ENCODE data around the gene KAT7.

KAT7 gene

DNA sequence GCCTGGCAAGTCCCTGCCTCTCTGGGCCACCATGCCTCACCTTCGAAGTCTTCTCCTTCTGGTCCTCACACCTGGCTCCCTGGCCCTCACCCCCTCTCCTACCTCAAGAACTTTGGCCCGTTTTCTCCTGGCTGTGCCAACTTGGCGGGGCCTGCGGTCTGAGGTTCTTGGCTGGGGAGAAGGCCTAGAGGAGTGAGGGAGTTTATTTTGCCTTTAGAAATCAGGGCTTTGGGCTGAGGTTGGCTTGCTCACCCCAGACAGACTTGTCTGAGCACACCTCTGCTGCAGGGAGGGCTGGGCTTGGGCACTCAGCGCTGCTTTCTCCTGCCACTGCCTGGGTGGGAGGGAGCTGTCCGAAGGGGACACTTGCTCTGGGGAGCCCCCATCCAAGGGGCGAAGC lies 82.7 kb downstream of the KAT7 start:
- no peaks in the 10 kb centered on the region for H3K36me3 ChIP-seq (ENCODE audit: insufficient read depth, low read length)
- no peak overlapping the region for H3K4me3 ChIP-seq
- H3K9me3 ChIP-seq (ENCODE audit: low read depth, low read length) = no peaks in the 10 kb centered on the region
- H3K9ac ChIP-seq (ENCODE audit: insufficient read length) = no peak overlapping the region
- no peak for TF ChIP-seq EZH2 (IDR thresholded peaks at IDR 0.05)
- no peak for TF ChIP-seq POLR2AphosphoS5 (IDR thresholded peaks at IDR 0.05; ENCODE audit: borderline replicate concordance, low read depth, low read length)
- TF ChIP-seq FOXP2 (optimal IDR thresholded peaks at IDR 0.05; ENCODE audit: control extremely low read depth, extremely low read length, insufficient read depth) = no peak
- no peak for DNase-seq (ENCODE audit: low read depth, low spot score)
- no peak overlapping the region for H3K27ac ChIP-seq

DNA sequence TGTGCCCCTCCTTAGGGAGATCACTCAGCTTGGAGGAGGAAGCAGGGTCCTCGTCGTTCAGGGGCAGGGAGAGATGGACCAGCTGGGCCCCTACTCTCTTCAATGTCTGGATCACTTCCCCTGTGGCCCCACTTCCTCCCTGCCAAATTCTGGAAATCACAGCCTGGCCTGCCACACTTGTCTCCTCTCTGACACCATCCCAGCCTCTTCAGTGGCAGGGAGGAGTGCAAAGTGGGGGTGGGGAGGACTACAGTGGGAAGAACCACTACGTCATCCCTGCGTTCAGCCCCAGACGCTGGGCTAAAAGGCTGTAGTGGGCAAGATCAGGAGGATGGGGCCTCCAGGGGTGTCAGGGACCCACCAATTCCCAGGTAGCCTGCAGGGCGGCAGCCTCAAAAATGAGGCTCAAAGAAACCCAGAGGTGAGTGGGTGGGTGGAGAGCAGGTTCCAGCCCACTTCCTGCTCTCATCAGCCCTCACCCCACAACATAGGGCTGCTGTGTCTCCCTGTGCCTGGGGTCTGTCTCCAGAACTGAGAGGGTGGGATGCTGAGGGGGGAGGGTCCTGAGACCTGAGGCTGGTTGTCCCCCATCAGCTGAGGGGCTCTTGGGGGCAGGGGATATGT lies 84.4 kb downstream of the KAT7 start:
- TF ChIP-seq EZH2 (IDR thresholded peaks at IDR 0.05) (no peak), POLR2AphosphoS5 (IDR thresholded peaks at IDR 0.05; ENCODE audit: borderline replicate concordance, low read depth, low read length) (no peak)
- no peak for DNase-seq (ENCODE audit: low read depth, low spot score)
- no peaks in the 10 kb centered on the region for H3K9me3 ChIP-seq (ENCODE audit: low read depth, low read length)
- H3K4me3 ChIP-seq = no peak overlapping the region
- no peak overlapping the region for H3K27ac ChIP-seq
- H3K9ac ChIP-seq (ENCODE audit: insufficient read length) = no peak overlapping the region
- H3K36me3 ChIP-seq (ENCODE audit: insufficient read depth, low read length) = no peaks in the 10 kb centered on the region

DNA sequence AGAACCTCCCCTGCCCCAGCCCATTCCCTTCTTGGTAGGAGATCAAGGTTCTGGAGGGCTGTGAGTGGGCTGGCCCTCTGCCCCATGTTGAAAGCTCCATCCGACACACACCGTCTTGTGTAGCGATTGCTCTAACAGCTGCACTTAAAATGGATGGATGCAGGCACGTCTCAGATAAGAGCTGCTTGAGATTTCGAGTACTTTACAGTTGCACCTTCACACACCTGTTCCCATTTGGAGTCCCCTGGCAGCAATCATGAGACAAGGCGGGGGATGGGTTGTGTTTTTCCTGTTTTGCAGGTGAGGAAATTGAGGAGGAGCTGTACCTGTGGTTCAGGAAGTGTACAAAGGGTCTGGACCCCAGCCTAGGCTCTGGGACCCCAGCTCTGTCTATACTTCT lies 85.0 kb downstream of the KAT7 start:
- DNase-seq (ENCODE audit: low read depth, low spot score) = no peak
- TF ChIP-seq FOXP2 (optimal IDR thresholded peaks at IDR 0.05; ENCODE audit: control extremely low read depth, extremely low read length, insufficient read depth) (no peak), POLR2AphosphoS5 (IDR thresholded peaks at IDR 0.05; ENCODE audit: borderline replicate concordance, low read depth, low read length) (no peak), EZH2 (IDR thresholded peaks at IDR 0.05) (no peak)
- H3K36me3 ChIP-seq (ENCODE audit: insufficient read depth, low read length) = no peaks in the 10 kb centered on the region
- H3K9me3 ChIP-seq (ENCODE audit: low read depth, low read length) = no peaks in the 10 kb centered on the region
- no peak overlapping the region for H3K9ac ChIP-seq (ENCODE audit: insufficient read length)
- H3K4me3 ChIP-seq = no peak overlapping the region
- no peak overlapping the region for H3K27ac ChIP-seq

DNA sequence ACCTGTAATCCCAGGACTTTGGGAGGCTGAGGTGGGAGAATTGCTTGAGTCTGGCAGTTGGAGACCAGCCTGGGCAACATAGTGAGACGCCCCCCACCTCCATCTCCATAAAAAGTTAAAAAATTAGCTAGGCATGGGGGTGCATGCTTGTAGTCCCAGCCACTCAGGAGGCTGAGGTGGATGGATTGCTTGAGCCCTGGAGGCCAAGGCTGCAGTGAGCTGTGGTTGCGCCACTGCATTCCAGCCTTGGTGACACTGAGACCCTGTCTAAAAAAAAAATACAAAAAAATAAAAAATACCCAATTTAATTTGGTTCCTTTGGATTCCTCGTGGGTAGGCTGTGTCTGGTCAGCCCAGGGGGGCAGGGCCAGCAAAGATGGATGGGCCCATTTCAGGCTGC lies 85.4 kb downstream of the KAT7 start:
- no peak for TF ChIP-seq FOXP2 (optimal IDR thresholded peaks at IDR 0.05; ENCODE audit: control extremely low read depth, extremely low read length, insufficient read depth)
- no peak for TF ChIP-seq POLR2AphosphoS5 (IDR thresholded peaks at IDR 0.05; ENCODE audit: borderline replicate concordance, low read depth, low read length)
- TF ChIP-seq EZH2 (IDR thresholded peaks at IDR 0.05) = no peak
- no peak for DNase-seq (ENCODE audit: low read depth, low spot score)
- Histone ChIP-seq H3K27ac (no peak overlapping the region), H3K9ac (ENCODE audit: insufficient read length) (no peak overlapping the region), H3K9me3 (ENCODE audit: low read depth, low read length) (no peaks in the 10 kb centered on the region), H3K4me3 (no peak overlapping the region), H3K36me3 (ENCODE audit: insufficient read depth, low read length) (no peaks in the 10 kb centered on the region)

DNA sequence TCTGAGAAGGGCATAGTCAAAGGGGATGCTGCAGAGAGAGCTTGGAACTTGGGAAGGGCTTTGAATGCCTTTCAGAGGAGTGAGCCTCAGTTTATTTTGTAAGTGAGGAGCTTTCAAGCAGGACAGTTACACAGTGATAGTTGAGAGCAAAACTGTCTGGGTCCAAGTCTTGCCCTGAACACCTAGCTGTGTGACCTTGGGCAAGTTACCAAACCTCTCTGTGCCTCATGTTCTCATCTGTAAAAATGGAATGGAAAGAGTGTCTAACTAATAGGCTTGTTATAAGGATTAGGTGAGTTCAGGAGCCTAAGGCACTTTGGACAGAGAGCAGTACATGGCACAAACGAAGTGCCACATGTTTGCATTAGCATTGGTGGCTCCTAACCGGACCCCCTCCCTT lies 86.4 kb downstream of the KAT7 start:
- H3K27ac ChIP-seq = no peak overlapping the region
- DNase-seq (ENCODE audit: low read depth, low spot score) = no peak

DNA sequence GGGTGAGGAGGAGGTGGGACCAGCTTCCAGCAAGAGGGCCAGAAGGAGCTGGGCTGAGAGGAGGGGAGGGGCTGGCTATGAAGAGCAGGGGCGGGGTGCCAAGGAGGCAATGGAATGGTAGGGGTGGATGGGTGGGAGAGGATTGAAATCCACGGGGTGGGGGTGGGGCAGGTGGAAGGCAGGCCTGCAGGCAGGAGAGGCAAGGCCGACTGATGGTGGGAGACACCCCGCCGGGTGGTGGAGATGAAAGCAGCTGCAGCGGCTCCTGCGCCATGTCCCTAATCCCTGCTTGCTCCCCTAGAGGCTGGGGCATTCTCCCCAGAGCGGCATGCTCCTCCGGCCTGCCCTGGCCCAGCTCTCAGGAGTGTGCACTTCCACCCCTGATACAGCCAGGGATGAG lies 87.2 kb downstream of the KAT7 start:
- Histone ChIP-seq H3K9ac (ENCODE audit: insufficient read length) (no peak overlapping the region), H3K4me3 (no peak overlapping the region), H3K9me3 (ENCODE audit: low read depth, low read length) (no peaks in the 10 kb centered on the region), H3K27ac (no peak overlapping the region), H3K36me3 (ENCODE audit: insufficient read depth, low read length) (no peaks in the 10 kb centered on the region)
- DNase-seq (ENCODE audit: low read depth, low spot score) = no peak
- TF ChIP-seq EZH2 (IDR thresholded peaks at IDR 0.05) = no peak
- no peak for TF ChIP-seq FOXP2 (optimal IDR thresholded peaks at IDR 0.05; ENCODE audit: control extremely low read depth, extremely low read length, insufficient read depth)
- TF ChIP-seq POLR2AphosphoS5 (IDR thresholded peaks at IDR 0.05; ENCODE audit: borderline replicate concordance, low read depth, low read length) = no peak

More for the DNA sequence above, 86.4 kb downstream of the KAT7 start:
- no peak overlapping the region for H3K9ac ChIP-seq (ENCODE audit: insufficient read length)
- no peaks in the 10 kb centered on the region for H3K9me3 ChIP-seq (ENCODE audit: low read depth, low read length)
- H3K4me3 ChIP-seq = no peak overlapping the region
- no peak for TF ChIP-seq FOXP2 (optimal IDR thresholded peaks at IDR 0.05; ENCODE audit: control extremely low read depth, extremely low read length, insufficient read depth)
- no peak for TF ChIP-seq EZH2 (IDR thresholded peaks at IDR 0.05)
- H3K36me3 ChIP-seq (ENCODE audit: insufficient read depth, low read length) = no peaks in the 10 kb centered on the region

DNA sequence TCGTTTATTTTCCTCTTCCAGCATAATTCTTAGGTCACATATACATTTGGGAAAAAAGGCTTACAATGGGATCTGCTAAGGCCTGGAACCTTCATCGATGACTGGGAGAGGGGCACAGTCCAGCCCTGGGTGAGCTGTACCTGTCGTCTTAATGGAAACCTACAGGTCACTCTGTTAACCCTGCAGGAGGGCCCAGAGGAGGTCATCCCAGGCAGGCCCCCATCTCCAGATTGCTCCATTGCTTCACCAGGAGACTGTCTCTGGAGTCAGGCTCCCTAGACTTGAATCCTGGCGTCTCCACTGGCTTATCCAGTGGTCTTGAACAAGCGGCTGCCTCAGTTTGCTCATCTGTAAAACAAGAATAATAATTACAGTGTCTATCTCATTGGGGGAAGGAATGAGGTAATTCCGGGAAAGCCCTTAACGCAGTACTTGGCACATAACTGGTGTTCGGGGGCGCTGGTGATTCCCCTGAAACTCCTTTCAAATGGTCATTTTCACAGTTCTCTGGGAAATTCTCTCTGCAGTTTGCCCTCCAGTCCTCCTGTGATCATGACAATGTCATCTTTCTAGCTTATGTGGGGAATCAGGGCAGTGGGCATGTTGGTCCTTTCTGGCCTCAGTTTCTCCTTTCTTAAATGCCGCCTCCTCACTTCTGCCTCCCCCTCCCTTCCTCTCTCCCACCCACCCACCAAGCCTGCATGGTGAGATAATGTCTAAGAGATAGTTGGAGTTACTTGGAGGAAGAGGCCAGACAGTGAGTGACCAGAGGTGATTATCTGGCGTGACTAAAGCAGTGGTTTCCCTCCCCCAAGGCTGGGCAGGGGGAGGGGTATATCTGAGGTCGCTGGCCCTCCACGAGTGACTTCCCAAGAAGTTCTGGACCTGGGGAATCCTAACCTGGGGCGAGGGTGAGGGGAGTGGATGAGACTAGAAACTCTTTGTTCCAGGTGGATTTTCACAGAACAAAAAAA lies 90.7 kb downstream of the KAT7 start:
- no peak for DNase-seq (ENCODE audit: low read depth, low spot score)
- H3K9ac ChIP-seq (ENCODE audit: insufficient read length) = no peak overlapping the region
- H3K9me3 ChIP-seq (ENCODE audit: low read depth, low read length) = no peaks in the 10 kb centered on the region
- TF ChIP-seq POLR2AphosphoS5 (IDR thresholded peaks at IDR 0.05; ENCODE audit: borderline replicate concordance, low read depth, low read length) (no peak), FOXP2 (optimal IDR thresholded peaks at IDR 0.05; ENCODE audit: control extremely low read depth, extremely low read length, insufficient read depth) (no peak), EZH2 (IDR thresholded peaks at IDR 0.05) (no peak)
- no peak overlapping the region for H3K4me3 ChIP-seq
- H3K27ac ChIP-seq = no peak overlapping the region
- no peaks in the 10 kb centered on the region for H3K36me3 ChIP-seq (ENCODE audit: insufficient read depth, low read length)

DNA sequence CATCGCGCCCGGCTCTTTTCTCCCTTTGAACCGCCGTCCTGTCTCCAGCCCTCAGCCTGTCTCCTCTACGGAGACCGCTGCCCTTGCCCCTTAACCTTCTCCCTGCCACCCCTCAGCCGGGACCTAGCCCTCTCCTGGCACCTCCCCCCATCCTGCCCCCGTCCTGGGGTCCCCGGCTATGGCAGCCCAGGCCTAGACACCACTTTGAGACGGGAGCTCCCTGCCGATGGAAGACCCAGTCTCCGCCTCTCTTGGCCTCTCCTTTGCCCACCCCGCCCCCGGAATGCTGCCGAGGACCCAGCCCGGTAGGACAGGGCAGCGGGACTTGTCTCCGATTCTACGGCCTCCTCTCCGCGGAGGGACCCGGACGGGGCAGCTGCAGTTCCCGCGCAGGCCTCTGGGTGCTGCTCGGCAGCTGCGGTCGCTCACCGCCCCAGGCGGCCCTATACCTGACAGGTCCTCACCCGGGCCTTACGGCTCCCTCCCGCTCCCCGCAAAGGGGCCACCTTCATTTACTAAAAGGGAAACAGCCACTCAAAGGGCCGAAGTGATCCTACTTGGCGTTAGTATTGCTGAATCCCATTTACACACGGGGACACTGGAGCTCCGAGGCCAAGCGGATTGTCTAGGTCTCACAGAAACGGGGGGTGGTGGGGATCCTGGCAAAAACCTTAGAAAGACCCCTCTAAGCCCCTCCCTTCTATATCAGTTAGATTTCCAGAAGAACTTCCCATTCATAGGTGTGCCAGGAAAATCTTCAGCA lies 92.0 kb downstream of the KAT7 start:
- H3K9me3 ChIP-seq (ENCODE audit: low read depth, low read length) = no peaks in the 10 kb centered on the region
- DNase-seq (ENCODE audit: low read depth, low spot score) = no peak
- H3K36me3 ChIP-seq (ENCODE audit: insufficient read depth, low read length) = no peaks in the 10 kb centered on the region
- TF ChIP-seq FOXP2 (optimal IDR thresholded peaks at IDR 0.05; ENCODE audit: control extremely low read depth, extremely low read length, insufficient read depth) (no peak), EZH2 (IDR thresholded peaks at IDR 0.05) (no peak), POLR2AphosphoS5 (IDR thresholded peaks at IDR 0.05; ENCODE audit: borderline replicate concordance, low read depth, low read length) (no peak)
- H3K27ac ChIP-seq = no peak overlapping the region
- H3K4me3 ChIP-seq = peak overlapping the region; percentile 70
- H3K9ac ChIP-seq (ENCODE audit: insufficient read length) = no peak overlapping the region
